T47D (cell line): ENCODE measurements around the gene CLEC9A.
"Not testable (repeated sequence)": the region's sequence is repeated elsewhere in the genome, so short reads cannot be mapped to it uniquely, and the experiment has no call there.

Experiments used
- DNase-seq, 2 experiments: peaks; one replicate each; pipeline versions ENCODE4 v3.0.0 to v3.0.0-alpha.2; 2011 to 2012; ENCODE audit warnings: low read depth in 1 of 2, low spot score in 1 of 2
- JUND ChIP-seq: IDR thresholded peaks from 2 replicates; pipeline ENCODE4 v1.6.1; 2012; ENCODE audit warnings: low read depth
- in situ Hi-C: cut with HindIII; loops from 2 replicates; pipeline ENCODE4 v1.10.0; 2016; ENCODE audit warnings: low sequenced_read_pairs, low pct_unique_long_range_greater_than_20kb

The CLEC9A gene

GRCh38 chr12:10030446-10030845 is at the start of gene CLEC9A:
CLEC9A (plus strand) TSS chr12:10030682; CDS start chr12:10052688, 22,006 bp downstream.
- DNase-seq, result no peak
- in situ Hi-C loops, result no loop called here
- TF ChIP-seq JUND, result no peak

DNA sequence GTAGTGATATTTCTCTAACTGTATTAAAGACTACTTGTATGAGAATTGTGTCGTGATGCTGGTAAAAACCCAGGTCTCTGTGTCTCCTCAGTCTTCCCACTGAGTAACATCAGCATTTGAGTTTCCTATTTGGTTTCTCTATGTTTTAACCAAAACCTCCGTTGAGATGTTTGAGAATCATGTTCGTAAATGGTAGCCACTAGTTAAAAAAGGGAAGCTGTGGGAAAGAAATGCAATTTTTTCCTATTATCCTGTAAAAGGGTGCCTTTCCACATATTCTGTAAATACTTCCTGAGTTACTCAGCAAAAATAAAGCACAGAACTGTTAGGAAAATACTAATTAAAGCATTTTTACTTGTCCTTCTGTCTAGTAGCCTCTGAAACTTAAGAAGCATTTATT is 38.6 kb upstream of the CLEC9A start:
- in situ Hi-C loops, result no loop called here
- DNase-seq, result no peak
- TF ChIP-seq JUND, result no peak

DNA sequence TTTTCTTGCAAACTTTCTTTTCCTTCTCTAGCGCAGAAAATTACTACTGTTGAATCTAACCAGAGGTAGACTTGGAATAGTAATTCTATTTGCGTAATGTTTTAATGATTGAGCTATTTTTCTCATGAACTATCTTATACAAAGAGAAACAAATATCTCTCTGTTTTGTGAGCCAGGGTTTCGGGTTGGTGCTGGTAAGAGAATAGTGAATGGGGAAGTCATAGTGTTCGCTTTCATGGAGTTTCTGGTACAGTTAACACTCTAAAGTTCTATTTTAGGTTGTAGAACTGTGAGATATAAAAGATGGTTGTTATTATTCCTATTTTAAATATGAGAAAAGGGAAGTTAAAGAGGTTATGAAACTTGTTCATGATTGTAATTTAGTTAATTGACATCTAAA is 38.2 kb upstream of the CLEC9A start:
- no peak for DNase-seq
- in situ Hi-C loops, result no loop called here
- TF ChIP-seq JUND, result no peak

- in situ Hi-C loops, result no loop called here
- no peak for TF ChIP-seq JUND
Observed at GRCh38 chr12:9999016-9999415, 31.5 kb upstream of the CLEC9A start, which contains the start of gene CLEC1B. CLEC1B (minus strand) TSS chr12:9999121; CDS start chr12:9999100, 21 bp downstream.

GRCh38 chr12:10001171-10001776 is 29.2 kb upstream of the CLEC9A start:
- in situ Hi-C loops, result no loop called here

More at GRCh38 chr12:9999016-9999415, 31.5 kb upstream of the CLEC9A start, which contains the start of gene CLEC1B:
- no peak for DNase-seq

GRCh38 chr12:10012630-10013330 is 17.7 kb upstream of the CLEC9A start:
- no peak for DNase-seq

More at GRCh38 chr12:10001171-10001776, 29.2 kb upstream of the CLEC9A start:
- no peak for DNase-seq
- TF ChIP-seq JUND, result no peak

GRCh38 chr12:10015450-10015849 is 15.0 kb upstream of the CLEC9A start:
- TF ChIP-seq JUND, result no peak
- in situ Hi-C loops, result no loop called here
- DNase-seq, result no peak

More at GRCh38 chr12:10012630-10013330, 17.7 kb upstream of the CLEC9A start:
- in situ Hi-C loops, result no loop called here
- no peak for TF ChIP-seq JUND

DNA sequence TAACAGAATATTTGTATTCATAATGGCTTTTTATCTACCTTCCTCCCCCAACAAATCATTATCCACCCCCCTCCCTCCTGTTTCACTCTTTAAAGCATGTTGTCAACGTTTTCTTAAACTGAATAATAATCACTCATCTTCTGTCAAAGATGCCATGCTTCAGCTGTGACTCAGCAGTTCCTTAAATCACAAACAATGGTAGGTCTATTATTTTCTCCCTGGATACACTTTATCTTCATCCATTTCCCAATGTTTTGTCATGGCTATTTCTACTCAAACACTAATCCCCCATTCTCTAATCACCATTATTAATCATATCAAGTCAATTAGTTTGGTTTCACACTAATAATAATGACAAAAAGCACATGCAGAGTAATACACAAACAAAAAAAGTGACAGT is 13.6 kb upstream of the CLEC9A start:
- in situ Hi-C loops, result no loop called here
- DNase-seq, result no peak
- no peak for TF ChIP-seq JUND

DNA sequence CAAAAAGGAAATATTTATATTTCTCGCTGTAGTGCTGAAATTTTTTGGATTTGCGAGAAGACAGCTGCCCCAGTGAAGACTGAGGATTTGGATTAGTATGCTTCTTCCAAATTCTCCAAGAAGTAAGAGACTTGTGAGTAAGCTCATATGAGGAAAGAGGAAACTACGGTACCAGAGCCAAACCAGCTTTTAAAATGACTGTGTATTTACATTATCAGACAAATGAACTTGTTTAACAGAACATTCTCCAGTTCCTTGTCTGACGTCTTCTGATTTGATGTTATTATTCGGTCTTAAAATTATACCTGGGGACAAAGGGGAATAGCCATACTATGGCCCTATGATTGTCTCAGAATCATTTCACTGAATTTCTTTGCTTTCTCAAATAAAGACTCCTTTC is 12.1 kb upstream of the CLEC9A start:
- TF ChIP-seq JUND, result no peak
- in situ Hi-C loops, result no loop called here
- DNase-seq, result no peak

DNA sequence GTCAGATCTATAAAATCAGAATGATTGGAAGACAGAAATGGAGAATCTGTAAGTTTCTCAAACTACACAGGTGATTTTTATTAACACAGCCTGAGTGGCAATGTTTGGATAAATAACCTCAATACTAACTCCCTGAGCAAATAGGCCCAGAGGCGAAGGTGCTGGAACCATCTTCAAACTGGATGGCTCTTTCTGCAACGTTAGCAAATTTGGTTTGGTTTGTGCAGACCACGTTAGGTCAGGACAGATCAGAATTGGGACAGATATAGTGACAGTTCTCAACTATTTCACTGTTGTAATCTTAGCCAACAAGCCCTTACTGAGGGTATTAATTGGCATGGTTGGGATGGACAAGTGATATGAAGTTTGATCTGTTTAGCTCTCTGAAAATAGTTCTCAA is 9.1 kb upstream of the CLEC9A start:
- in situ Hi-C loops, result no loop called here
- TF ChIP-seq JUND, result no peak

DNA sequence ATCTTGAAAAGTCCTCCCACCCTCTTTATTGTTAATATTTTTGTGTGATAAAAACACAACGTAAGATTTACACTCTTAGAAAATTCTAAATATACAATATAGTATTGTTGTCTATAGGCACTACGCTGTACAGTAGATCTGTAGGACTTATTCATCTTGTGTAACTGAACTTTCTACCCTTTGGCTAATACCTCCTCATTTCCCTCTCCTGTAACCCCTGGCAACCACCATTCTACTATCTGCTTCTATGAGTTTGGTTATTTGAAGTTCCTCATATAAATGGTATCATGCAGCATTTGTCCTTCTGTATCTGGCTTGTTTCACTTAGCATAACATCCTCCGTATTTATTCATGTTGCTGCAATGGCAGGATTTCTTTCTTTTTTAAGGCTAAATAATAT is 5.2 kb upstream of the CLEC9A start:
- in situ Hi-C loops, result no loop called here
- no peak for TF ChIP-seq JUND
- DNase-seq, result no peak

More for the DNA sequence above, 9.1 kb upstream of the CLEC9A start:
- no peak for DNase-seq

- in situ Hi-C loops, DNase-seq: not testable (repeated sequence)
Observed at GRCh38 chr12:10026666-10027065, 3.8 kb upstream of the CLEC9A start.

DNA sequence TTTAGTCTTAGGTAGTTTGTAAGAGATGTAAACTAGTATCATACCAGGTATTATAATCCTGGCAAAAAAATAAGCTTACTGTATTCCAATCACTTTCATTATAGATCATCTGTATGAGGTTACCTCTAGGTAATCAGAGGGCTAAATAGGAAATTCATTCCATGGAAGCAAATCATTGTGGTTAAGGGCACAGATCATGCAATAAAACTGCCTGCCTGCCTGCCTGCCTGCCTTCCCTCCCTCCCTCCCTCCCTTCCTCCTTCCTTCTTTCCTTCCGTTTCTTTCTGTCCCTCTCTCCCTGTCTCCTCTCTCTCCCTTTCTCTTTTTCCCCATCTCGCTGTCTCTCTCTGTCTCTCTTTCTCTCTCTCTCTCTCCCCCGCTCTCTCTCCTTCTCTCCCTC is 3.2 kb upstream of the CLEC9A start:
- TF ChIP-seq JUND, result no peak
- no peak for DNase-seq
- in situ Hi-C loops, result no loop called here
